Left ventricle myocardium inferior (tissue), 1 donor: Measurements from ENCODE around the gene XYLT1. TPM values are rescaled to one million over a fixed set of nuclear protein-coding genes. Genes with fewer than 3 reads are reported as not detected.

Experiments used
- DNase-seq: peaks from one replicate; pipeline ENCODE4 v3.0.0-alpha.2; 2020
- H3K27ac ChIP-seq: fragments of 200-600 bp; replicated peaks from 2 replicates; pipeline ENCODE4 v1.8.0; 2021
- H3K27me3 ChIP-seq: fragments of 200-600 bp; 2 replicates; pipeline ENCODE4 v1.8.0; 2021; ENCODE audit warnings: low read depth
- H3K36me3 ChIP-seq: fragments of 200-600 bp; 2 replicates; pipeline ENCODE4 v1.8.0; 2021
- H3K4me1 ChIP-seq: fragments of 200-600 bp; 2 replicates; pipeline ENCODE4 v1.8.0; 2021
- H3K4me3 ChIP-seq: fragments of 200-600 bp; 2 replicates; pipeline ENCODE4 v1.8.0; 2021; ENCODE audit warnings: mild to moderate bottlenecking, moderate library complexity
- H3K9me3 ChIP-seq: fragments of 200-600 bp; replicated peaks from 2 replicates; pipeline ENCODE4 v1.8.0; 2021
- intact Hi-C: fragments of 100-400 bp; cut with micrococcal nuclease; formaldehyde crosslinking; loops from one replicate; pipeline ENCODE4 v1.11.0; 2022
- total RNA-seq: library from RNA; stranded (reverse); fragmentation: NEBNext Ultra II Directional; extraction: Animal tissue kit (Norgen Biotek cat#: 25700); gene quantifications from one replicate; pipeline ENCODE4 v1.2.1, GENCODE V29; 2021
- TF ChIP-seq, protein P1 (sequence below): fragments of 200-600 bp; IDR thresholded peaks from 2 replicates; pipeline ENCODE4 v1.8.0; 2021; ENCODE audit warnings: antibody characterized with exemption, mild to moderate bottlenecking, borderline replicate concordance
- donor health status: DM: no; HTN: yes; CAD: no; lungs with severe emphysema.

The XYLT1 gene
- total RNA-seq, 1 donor from 2014 or later = 1.4 TPM

DNA sequence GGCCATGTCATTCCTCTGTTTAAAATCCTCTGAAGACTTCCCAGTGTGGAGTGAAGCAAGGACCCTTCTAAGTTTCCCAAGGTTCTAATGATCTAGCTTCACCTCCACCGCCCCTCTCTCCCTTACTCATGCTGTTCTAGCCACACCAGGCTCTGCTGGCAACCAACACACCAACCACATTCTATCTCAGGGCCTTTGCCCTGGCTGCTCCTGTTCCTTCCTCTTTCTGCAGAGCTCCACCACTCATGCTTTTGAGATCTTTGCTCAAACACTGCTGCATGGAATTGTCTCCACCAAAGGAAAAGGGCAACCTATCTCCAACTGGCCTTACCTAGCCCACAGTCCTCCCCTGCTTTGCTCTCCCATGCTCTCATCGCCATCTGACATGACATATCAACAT is 128.7 kb downstream of the XYLT1 start:
- Histone ChIP-seq H3K27me3 (no peaks in the 10 kb centered on the region), H3K27ac (no peak overlapping the region), H3K4me1 (peaks cover 46% of the 10 kb centered on the region), H3K9me3 (no peaks in the 10 kb centered on the region), H3K36me3 (no peaks in the 10 kb centered on the region), H3K4me3 (no peak overlapping the region)
- intact Hi-C loops = no loop called here
- no peak for DNase-seq
- TF ChIP-seq, protein P1, sequence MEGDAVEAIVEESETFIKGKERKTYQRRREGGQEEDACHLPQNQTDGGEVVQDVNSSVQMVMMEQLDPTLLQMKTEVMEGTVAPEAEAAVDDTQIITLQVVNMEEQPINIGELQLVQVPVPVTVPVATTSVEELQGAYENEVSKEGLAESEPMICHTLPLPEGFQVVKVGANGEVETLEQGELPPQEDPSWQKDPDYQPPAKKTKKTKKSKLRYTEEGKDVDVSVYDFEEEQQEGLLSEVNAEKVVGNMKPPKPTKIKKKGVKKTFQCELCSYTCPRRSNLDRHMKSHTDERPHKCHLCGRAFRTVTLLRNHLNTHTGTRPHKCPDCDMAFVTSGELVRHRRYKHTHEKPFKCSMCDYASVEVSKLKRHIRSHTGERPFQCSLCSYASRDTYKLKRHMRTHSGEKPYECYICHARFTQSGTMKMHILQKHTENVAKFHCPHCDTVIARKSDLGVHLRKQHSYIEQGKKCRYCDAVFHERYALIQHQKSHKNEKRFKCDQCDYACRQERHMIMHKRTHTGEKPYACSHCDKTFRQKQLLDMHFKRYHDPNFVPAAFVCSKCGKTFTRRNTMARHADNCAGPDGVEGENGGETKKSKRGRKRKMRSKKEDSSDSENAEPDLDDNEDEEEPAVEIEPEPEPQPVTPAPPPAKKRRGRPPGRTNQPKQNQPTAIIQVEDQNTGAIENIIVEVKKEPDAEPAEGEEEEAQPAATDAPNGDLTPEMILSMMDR = no peak

- Histone ChIP-seq H3K4me1 (peaks cover 38% of the 10 kb centered on the region), H3K27ac (no peak overlapping the region), H3K4me3 (no peak overlapping the region), H3K36me3 (no peaks in the 10 kb centered on the region), H3K9me3 (no peaks in the 10 kb centered on the region), H3K27me3 (no peaks in the 10 kb centered on the region)
- TF ChIP-seq, protein P1 = no peak
- intact Hi-C loops = no loop called here
- DNase-seq = no peak
Measured at GRCh38 chr16:17340804-17341203, 130.0 kb downstream of the XYLT1 start.

DNA sequence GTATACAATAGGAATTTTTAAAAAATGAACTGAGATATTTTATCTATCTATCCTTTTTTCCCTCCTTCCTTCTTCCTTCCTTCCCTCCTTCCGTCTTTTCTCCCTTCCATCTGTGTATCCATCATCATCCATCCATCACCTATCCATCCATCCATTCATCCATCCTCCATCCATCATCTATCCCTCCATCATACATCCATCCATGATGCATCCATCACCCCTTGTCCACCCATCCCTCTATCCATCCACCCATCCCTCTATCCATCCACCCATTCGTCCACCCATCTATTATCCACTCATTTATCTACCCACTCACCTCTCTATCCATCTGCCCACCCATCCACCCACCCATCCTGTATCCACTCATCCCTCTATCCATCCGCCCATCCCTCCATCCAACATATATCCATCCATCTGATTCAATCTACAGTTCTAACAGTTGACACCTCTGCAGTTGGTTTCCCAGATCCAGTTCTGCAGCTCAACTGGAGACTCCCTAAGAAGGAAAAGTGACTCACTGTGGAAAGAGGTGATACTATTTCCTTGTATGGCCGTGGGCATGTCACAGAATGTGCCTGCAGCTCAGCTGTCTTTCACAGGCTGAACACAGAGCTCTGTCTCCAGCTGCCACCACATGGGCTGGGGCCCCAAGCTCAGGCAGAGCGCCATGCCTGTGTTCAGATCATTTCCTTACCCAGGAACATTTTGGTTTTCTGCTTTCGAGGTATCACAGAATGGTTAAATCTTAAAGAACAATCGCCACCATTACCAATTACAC is 130.8 kb downstream of the XYLT1 start:
- no peaks in the 10 kb centered on the region for H3K9me3 ChIP-seq
- no peak for DNase-seq
- H3K4me1 ChIP-seq = peaks cover 30% of the 10 kb centered on the region

DNA sequence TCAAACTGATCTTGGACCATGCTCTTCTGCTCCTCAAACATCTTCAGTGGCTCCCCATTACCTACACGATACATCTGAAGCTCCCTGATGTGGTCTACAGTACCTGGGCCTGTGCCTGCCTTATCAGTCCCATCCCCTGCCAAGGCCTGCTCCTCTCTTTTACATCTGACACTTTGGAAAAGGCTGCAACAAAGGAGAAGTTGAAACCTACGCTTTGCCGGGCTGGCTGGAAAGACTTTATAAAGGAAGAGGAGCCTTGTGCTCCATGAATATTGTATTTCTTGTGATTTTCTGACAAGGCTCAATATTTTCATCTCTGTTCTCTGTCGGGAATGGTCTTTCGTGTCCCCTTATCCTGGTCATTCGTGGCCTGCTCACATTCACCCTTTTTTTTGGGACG is 132.5 kb downstream of the XYLT1 start:
- no peak overlapping the region for H3K27ac ChIP-seq
- H3K9me3 ChIP-seq = no peaks in the 10 kb centered on the region
- peaks cover 13% of the 10 kb centered on the region for H3K4me1 ChIP-seq
- TF ChIP-seq, protein P1 = no peak
- H3K36me3 ChIP-seq = no peaks in the 10 kb centered on the region
- no peak overlapping the region for H3K4me3 ChIP-seq
- no peak for DNase-seq
- H3K27me3 ChIP-seq = no peaks in the 10 kb centered on the region
- intact Hi-C loops = no loop called here

More for the DNA sequence above, 130.8 kb downstream of the XYLT1 start:
- Histone ChIP-seq H3K36me3 (no peaks in the 10 kb centered on the region), H3K27ac (no peak overlapping the region), H3K4me3 (no peak overlapping the region), H3K27me3 (no peaks in the 10 kb centered on the region)
- intact Hi-C loops = no loop called here
- TF ChIP-seq, protein P1 = no peak

GRCh38 chr16:17336530-17336900 is 134.2 kb downstream of the XYLT1 start:
- Histone ChIP-seq H3K36me3 (no peaks in the 10 kb centered on the region), H3K9me3 (no peaks in the 10 kb centered on the region), H3K4me1 (peaks cover 9% of the 10 kb centered on the region), H3K27ac (no peak overlapping the region), H3K27me3 (no peaks in the 10 kb centered on the region), H3K4me3 (no peak overlapping the region)
- TF ChIP-seq, protein P1 = no peak
- intact Hi-C loops = no loop called here
- DNase-seq = no peak
